Activated CD4-positive, alpha-beta T cell treated with anti-CD3 and anti-CD28 coated beads, Interleukin-2, amount 50 U/mL, for 4 hours (primary cell): ENCODE results near the gene LIM2.

ENCODE experiments used
- DNase-seq, 2 experiments: peaks; one replicate each; pipeline ENCODE4 v3.0.0-alpha.2; 2020

The LIM2 gene

GRCh38 chr19:51365211-51365964 lies 22.4 kb downstream of the LIM2 start:
- no peak for DNase-seq

- DNase-seq = no peak
Observed at GRCh38 chr19:51364200-51365106, 23.3 kb downstream of the LIM2 start.

GRCh38 chr19:51361239-51361638 lies 26.5 kb downstream of the LIM2 start:
- no peak for DNase-seq

DNA sequence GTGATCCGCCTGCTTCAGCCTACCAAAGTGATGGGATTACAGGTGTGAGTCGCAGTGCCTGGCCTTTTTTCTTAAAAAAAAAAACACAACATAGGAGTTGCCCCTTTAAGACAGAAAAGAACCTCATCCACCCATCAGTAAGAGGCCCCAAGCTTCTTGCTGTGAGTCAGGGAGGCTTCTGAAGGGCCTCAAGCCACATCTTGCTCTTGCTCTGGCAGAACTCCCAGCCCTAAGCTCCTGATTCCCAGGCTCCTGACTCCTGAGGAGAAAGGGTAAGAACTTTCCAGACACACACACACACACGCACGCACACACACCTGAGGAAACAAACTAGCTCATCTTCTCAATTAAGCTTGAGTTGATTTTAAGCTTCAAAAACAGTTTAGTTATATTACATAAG lies 28.5 kb downstream of the LIM2 start:
- no peak for DNase-seq

DNA sequence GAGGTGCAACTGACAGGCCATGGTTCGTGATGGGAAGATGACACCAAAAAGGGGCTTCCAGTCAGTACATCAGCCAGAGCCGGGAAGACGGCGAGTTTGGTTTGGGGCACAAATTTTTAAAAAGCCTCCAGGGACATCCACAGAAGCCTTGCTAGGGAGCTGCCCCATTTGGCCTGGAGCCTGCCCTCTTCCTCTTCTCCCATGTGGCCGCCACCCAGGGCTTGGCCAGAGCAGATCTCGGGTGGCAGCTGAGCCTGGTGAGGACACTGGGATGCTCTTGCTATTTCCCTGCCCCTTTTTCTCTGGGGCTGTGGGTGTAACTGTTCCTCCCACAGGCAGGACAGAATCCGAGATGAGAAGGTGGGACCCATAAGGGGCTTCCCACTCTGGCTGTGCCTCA lies 29.8 kb downstream of the LIM2 start:
- no peak for DNase-seq

- DNase-seq = no peak
Observed at GRCh38 chr19:51356159-51356801, 31.5 kb downstream of the LIM2 start.

GRCh38 chr19:51354742-51355148 lies 33.0 kb downstream of the LIM2 start:
- no peak for DNase-seq

DNA sequence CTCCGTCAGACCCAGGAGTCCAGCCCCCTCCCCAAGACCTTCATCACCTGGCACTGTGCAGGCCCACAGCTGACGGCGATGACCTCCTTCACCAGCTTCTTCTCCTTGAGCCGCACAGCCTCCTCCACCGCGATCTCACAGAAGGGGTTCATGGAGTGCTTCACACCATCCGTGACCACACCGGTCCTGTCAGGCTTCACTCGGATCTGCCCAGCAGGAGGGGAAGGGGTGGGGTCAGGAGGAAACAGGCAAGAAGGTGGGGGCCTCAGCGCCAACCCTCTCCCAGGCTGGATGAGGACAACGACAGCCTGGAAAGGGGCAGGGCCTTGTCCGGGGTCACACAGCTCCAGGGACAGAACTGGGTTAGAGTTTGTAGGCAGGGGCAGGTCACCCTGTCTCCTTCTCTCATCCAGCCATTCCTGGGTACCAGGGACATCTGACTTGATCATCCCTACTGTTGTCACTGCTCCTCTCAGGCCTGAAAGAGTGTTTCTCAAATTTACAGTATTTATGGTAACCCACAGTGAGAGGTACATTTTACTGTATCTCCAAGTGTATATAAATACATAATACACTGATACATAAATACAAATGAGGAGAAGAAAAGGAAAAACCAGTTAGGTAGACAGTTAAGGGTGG lies 33.6 kb downstream of the LIM2 start:
- no peak for DNase-seq

DNA sequence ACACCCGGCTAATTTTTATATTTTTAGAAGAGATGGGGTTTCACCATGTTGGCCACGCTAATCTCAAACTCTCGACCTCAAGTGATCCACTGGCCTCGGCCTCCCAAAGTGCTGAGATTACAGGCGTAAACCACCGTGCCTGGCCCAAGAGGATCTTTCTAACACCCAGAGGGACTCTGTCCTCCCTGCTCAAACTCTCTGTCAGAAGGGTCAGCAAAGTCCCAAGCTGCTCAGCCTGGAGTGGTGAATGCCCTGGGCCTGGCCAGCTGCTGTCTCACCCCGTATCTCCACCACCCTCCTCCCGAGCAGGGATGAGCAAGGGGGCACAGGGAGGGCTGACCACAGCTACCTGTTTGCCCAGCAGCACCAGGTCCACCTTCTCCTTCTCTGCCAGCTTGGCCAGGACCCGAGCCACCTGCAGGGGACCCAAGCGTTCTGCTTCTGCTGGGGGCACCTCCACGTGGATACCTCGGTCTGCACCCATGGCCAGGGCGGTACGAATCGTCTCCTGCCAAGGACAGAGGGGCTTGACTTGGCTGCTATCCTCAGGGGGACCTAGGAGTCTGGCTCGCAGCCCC lies 34.9 kb downstream of the LIM2 start:
- no peak for DNase-seq

DNA sequence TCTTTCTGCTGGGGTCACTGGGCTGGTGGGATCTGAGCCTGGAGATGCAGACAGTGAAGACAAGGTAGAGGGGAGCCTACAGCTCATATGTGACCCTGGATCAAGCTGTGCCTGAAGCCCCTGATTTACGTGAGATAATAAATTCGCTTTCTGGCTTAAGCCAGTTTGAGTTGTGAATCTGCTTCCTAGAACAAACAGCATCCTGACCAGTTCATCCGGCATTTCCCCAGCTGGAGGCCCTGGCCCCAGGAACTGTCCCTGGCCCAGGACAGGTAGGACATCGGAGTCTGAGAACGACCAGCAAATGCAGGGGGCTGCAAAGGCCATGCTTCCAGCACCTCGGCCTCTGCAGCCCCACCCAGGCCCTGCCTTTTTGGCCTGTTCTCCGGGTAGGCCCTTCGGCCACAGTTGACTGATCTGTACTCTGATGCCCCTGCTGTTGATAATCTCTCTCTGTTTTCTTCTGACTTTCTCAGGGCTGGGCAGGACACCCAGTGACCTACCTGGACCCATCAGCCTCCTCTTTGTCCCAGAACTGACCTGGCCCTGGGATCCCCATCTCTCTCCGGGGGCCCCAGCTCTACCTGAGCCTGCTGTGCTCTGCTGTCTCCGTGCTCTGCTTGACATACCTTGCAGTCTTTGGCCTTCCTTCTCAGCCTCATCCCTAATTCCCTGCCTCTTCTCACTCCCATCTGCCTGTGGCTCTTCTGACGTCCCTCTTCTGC lies 36.3 kb downstream of the LIM2 start:
- no peak for DNase-seq

DNA sequence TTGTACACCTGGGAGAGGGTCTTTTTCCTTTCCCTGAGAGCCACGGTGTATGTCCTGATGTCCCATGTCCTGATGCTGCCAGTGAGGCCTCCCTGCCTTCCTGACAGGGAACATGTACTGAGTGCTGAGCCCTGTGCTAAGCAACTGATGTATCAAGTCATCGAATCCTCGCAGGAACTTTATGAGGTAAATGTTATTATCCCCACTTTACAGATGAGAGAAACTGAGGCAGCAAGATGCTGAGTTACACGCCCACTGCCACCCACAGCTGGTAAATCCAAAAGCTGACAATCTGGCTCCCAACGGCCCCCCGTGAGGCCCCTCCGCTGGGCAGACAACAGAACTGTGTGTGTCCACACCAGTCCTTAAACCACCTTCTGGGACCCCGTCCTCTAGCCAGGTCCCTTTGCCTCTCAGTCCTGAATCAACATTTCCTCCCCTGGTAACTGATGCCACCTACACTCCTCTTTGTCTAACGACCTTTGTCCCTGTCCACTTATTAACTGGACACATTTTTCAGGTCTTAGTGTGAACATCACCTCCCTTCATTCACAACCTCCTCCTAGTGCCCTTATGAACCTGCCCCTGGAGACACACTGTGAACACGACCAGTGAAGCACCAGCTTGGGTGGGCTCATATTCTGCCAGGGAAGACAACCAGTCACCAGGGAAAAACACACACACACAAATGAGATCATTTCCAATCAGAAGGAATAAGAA lies 40.4 kb downstream of the LIM2 start:
- no peak for DNase-seq

DNA sequence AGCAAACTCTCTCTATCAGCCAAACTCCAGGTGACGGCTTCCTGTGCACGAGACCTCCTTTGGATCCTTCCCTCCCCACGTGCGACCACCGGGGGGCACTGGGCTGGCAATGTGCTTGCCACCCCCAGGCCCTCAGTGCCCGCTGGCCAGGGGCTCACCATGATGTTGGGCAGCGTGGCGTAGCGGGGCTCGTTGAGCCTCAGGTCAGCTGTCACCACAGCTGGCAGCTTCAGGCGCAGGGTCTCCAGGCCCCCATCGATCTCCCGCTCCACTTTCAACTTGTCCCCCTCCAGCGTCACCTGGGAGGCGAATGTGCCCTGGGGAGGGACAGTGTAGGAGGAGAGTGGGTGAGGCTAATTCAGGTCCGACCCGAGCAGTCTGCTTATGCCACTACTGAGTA lies 41.0 kb downstream of the LIM2 start:
- no peak for DNase-seq

DNA sequence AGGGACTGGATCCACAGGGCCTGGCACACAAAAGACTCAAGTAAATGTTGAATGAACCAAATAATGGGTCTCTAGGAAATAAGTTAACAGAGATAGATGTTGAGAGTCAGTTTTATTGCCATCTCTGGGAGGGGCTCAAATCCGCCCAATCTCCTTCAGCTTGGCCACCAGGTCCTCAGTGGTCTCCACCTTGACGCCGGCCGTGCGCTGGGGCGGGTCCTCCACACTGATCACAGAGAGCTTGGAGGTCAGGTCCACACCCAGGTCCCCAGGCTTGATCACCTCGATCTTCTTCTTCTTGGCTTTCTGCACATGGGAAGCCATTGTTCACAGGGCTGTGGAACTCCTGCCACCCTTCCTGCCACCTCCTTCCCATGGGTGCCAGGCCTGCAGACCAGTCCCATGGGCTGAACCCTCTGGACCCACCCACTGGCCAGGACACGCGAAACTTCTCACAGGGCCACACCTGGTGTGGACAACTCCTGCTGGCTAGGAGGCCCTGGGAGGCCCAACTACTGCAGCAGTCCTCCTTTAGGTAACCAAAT lies 42.6 kb downstream of the LIM2 start:
- DNase-seq = no peak

DNA sequence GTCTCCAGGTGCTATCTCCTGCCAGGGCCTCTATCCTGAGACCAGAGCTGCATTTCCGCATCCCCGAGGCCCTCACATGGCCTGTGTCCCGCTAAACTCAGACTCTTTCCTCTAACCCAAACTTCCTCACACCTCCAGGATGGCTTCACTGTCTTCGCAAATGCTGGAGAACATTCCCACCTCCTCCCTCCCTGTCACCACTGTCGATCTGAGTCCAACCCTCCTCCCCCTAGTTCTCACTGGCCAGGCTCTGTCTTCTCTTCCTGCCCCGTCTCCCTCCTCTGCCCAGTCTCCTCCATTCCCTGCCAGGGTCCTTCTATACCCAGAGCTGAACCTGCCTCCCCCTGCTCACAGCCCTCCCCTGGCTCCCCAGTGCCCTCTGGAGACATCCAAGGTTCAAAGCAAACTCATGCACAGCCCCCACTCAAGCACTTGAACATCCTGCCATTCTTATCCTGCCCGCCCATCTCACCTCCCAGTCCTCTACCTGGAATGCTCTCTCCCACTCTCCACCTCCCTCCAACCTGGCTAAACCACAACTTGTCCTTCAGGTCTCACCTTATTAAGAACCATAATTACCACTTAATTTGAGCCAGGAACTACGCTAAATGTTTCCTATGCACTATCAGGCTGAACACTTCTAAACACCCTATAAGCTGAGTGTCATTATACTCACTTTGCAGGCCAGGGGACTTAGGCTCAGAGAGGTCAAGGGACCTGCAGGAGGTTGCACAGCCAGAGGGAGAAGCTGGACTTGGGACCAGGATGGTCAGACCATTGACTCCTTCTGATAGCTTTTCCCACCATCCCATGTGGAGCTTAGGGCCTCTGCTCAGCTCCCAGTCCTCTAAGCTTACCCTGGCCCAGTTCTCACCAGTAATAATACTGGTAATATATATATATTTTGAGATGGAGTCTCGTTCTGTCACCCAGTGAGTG lies 44.9 kb downstream of the LIM2 start:
- DNase-seq = no peak

DNA sequence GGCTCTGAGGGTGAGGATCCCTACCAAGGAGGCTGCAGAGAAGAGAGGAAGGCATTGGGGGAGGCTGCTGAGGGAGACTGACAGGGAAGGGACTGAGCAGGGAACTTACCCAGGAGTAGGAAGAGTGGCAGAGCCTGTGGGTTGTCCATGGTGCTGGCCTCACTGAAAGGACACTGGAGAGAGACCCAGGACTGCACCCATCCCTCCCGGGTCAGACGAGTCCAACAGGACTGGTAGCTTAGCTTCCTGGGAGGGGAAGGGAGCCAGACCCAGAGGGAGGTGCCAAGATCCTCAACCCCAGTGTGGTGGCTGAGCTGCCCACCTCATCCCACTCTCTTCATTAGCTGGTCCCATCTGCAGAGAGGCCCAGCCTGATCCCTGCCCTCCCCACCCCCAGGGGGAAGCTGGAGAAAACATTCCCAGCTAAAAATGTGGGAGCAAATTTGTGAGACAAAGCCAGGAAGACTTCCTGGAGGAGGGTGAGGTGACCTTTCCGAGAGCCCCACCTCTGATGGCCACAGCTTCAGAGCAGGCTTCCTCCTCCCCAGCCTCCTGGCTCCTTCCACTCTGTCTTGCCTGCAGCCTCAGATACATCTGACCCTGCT lies 45.7 kb downstream of the LIM2 start, which contains the start of gene VSIG10L:
VSIG10L (minus strand) TSS at position 164 of the 605 bp plus-strand sequence; CDS start at position 149, 15 bp downstream.
- no peak for DNase-seq

- no peak for DNase-seq
Observed at GRCh38 chr19:51341066-51341465, 46.7 kb downstream of the LIM2 start.

DNA sequence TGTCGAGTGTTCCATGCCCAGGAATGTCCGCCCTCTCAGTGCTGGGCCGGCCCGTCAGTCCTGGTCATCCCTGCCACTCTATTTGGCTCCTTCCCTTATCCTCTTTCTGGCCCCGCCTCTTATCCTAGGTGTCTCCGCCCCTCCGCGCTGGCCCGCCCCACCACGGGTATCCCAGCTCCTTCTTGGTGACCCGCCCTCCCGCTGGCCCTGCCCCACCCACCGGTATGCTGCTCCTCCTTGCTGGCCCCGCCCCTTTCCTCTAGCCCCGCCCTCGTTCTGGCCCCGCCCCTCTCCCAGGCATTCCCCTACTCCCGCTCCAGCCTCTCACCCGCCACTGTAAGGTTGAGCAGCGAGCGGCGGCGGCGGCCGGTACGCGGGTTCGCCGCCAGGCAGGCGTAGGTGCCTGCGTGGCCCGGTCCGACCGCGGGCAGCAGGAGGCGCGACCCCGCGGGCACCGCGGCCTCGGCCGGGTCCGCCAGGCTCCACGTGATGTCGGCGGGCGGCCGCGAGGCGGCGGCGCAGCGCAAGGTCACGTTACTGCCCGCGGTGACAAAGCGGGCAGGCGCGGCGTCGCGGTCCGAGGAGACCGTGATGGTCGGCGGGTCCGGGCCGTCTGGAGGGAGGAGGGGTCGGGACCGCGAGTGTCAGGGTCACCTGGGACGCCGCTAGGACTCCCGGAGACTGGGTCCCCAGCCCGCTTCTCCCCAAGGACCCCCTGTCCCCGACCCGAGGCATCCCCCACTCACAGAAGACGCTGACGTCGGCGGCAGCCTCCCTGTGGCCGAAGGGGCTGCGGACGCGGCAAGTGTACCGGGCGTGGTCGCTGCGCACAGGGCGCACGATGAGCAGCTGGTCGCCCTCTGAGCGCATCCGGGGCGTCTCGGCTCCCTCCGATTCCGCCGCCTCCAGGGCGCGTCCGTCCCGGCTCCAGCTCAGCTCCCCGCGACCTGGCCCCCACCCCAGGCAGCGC lies 47.8 kb downstream of the LIM2 start:
- peak; percentile 92 for DNase-seq

GRCh38 chr19:51339313-51339686 lies 48.5 kb downstream of the LIM2 start:
- DNase-seq = peak in 1 of 2 experiments; percentile 16
